ENCODE results near the gene IQUB.

DNA sequence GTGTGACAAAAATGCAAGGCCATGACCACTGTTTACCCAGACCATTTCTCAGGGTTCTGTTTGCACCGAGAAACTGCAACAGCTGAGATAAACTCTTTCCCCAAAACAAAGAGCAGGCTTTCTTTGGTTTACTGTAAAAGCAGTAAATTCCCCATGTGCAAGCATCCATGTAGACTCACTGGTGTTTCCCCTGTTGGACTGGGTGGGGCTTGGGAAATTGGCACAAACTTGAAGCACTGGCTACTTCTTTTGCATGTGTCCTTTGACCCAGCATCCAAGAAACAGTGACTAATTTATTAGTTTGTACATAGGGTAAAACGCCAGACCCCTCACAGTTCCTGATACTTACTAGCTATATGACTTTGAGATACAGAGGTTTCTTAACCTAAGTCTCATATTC lies 12.3 kb downstream of the IQUB start:
- TF ChIP-seq, protein P1, sequence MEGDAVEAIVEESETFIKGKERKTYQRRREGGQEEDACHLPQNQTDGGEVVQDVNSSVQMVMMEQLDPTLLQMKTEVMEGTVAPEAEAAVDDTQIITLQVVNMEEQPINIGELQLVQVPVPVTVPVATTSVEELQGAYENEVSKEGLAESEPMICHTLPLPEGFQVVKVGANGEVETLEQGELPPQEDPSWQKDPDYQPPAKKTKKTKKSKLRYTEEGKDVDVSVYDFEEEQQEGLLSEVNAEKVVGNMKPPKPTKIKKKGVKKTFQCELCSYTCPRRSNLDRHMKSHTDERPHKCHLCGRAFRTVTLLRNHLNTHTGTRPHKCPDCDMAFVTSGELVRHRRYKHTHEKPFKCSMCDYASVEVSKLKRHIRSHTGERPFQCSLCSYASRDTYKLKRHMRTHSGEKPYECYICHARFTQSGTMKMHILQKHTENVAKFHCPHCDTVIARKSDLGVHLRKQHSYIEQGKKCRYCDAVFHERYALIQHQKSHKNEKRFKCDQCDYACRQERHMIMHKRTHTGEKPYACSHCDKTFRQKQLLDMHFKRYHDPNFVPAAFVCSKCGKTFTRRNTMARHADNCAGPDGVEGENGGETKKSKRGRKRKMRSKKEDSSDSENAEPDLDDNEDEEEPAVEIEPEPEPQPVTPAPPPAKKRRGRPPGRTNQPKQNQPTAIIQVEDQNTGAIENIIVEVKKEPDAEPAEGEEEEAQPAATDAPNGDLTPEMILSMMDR (conservative IDR thresholded peaks at IDR 0.05 in 1 of 2, IDR thresholded peaks at IDR 0.05 in 1 of 2; ENCODE audit: extremely low read depth in 1 of 2, insufficient read depth in 1 of 2, low read depth in 1 of 2, low read length in 2 of 2): no peak
- TF ChIP-seq EZH2 (IDR thresholded peaks at IDR 0.05; ENCODE audit: borderline replicate concordance, low read length): no peak

Data from mammary epithelial cell (primary cell).